NT2/D1 (cell line): ENCODE measurements around the gene SLC39A11.
"Not testable (repeated sequence)": the region's sequence is repeated elsewhere in the genome, so short reads cannot be mapped to it uniquely, and the experiment has no call there.

Experiments
- DNase-seq: peaks from one replicate; pipeline ENCODE4 v3.0.0-alpha.2; 2011; ENCODE audit warnings: low read depth, low spot score
- H3K27me3 ChIP-seq: 2 replicates; pipeline ENCODE4 v1.6.0; 2011; ENCODE audit warnings: mild to moderate bottlenecking; ENCODE audit not compliant: insufficient read length, insufficient read depth
- H3K36me3 ChIP-seq: 2 replicates; pipeline ENCODE4 v1.6.1; 2011; ENCODE audit warnings: mild to moderate bottlenecking, low read length, mixed read lengths; ENCODE audit not compliant: insufficient read depth, insufficient read length
- H3K4me1 ChIP-seq: 2 replicates; pipeline ENCODE4 v1.5.1; 2011; ENCODE audit not compliant: insufficient read depth, insufficient read length
- H3K4me3 ChIP-seq: 2 replicates; pipeline ENCODE4 v1.5.1; 2011; ENCODE audit warnings: low read depth; ENCODE audit not compliant: insufficient read length
- H3K9ac ChIP-seq: 2 replicates; pipeline ENCODE4 v1.6.0; 2011; ENCODE audit warnings: low read depth; ENCODE audit not compliant: insufficient read length
- H3K9me3 ChIP-seq: 2 replicates; pipeline ENCODE4 v1.5.1; 2011; ENCODE audit warnings: mild to moderate bottlenecking, low read length; ENCODE audit not compliant: insufficient read depth
- SUZ12 ChIP-seq: IDR thresholded peaks from 2 replicates; pipeline ENCODE4 v1.6.1; 2011; ENCODE audit not compliant: insufficient read length, insufficient read depth; ENCODE audit errors: extremely low read depth
- YY1 ChIP-seq: IDR thresholded peaks from 2 replicates; pipeline ENCODE4 v1.6.1; 2011; ENCODE audit not compliant: insufficient read length, insufficient read depth
- ZNF274 ChIP-seq: IDR thresholded peaks from 2 replicates; pipeline ENCODE4 v1.6.1; 2011; ENCODE audit warnings: mild to moderate bottlenecking, low read depth, low read length

The SLC39A11 gene

GRCh38 chr17:72648702-72649101 lies 443.8 kb downstream of the SLC39A11 start:
- H3K4me1 ChIP-seq, result no peaks in the 10 kb centered on the region
- H3K27me3 ChIP-seq, result no peaks in the 10 kb centered on the region
- DNase-seq, result no peak
- no peak overlapping the region for H3K4me3 ChIP-seq
- no peak overlapping the region for H3K9ac ChIP-seq
- H3K36me3 ChIP-seq, result no peaks in the 10 kb centered on the region
- no peak for TF ChIP-seq ZNF274
- no peak for TF ChIP-seq SUZ12
- TF ChIP-seq YY1, result no peak
- H3K9me3 ChIP-seq, result no peaks in the 10 kb centered on the region

DNA sequence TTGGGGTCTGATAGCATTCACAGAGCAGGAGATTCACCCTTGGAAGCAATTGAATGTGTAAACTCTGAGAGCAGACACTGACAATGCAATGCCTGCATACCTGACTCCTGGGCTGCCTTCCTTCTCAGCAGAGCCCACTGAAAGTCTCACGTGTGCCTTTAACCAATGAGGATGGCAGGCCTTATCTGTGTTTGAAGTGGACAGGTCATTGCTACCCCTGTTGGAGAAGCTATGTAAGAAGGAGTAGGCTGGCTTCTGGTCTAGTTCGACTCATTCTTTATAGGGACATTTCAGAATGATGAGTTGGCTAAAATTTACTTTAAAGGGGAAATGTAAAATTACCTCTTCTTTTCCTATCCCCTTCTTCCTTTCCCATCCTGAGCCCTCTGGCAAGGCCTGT lies 446.3 kb downstream of the SLC39A11 start:
- no peaks in the 10 kb centered on the region for H3K4me1 ChIP-seq
- H3K4me3 ChIP-seq, result no peak overlapping the region
- no peak for DNase-seq
- no peaks in the 10 kb centered on the region for H3K9me3 ChIP-seq
- TF ChIP-seq SUZ12, result no peak
- no peak for TF ChIP-seq YY1
- no peak for TF ChIP-seq ZNF274
- H3K27me3 ChIP-seq, result no peaks in the 10 kb centered on the region
- H3K9ac ChIP-seq, result no peak overlapping the region
- no peaks in the 10 kb centered on the region for H3K36me3 ChIP-seq

- peaks cover 3% of the 10 kb centered on the region for H3K4me1 ChIP-seq
- no peaks in the 10 kb centered on the region for H3K36me3 ChIP-seq
- no peaks in the 10 kb centered on the region for H3K27me3 ChIP-seq
- DNase-seq, result no peak
- TF ChIP-seq ZNF274 (no peak), YY1 (no peak), SUZ12 (no peak)
- no peaks in the 10 kb centered on the region for H3K9me3 ChIP-seq
- no peak overlapping the region for H3K9ac ChIP-seq
- H3K4me3 ChIP-seq, result no peak overlapping the region
Observed at GRCh38 chr17:72644492-72644891, 448.0 kb downstream of the SLC39A11 start.

GRCh38 chr17:72643575-72644216 lies 448.8 kb downstream of the SLC39A11 start:
- H3K9ac ChIP-seq, result no peak overlapping the region
- H3K4me1 ChIP-seq, result peaks cover 3% of the 10 kb centered on the region
- no peaks in the 10 kb centered on the region for H3K27me3 ChIP-seq
- no peaks in the 10 kb centered on the region for H3K36me3 ChIP-seq
- DNase-seq, result no peak
- TF ChIP-seq YY1 (no peak), ZNF274 (no peak), SUZ12 (no peak)
- H3K4me3 ChIP-seq, result no peak overlapping the region
- H3K9me3 ChIP-seq, result no peaks in the 10 kb centered on the region

- Histone ChIP-seq H3K4me1 (peaks cover 3% of the 10 kb centered on the region), H3K9ac (no peak overlapping the region), H3K9me3 (no peaks in the 10 kb centered on the region), H3K27me3 (no peaks in the 10 kb centered on the region), H3K36me3 (no peaks in the 10 kb centered on the region), H3K4me3 (no peak overlapping the region)
- no peak for DNase-seq
- TF ChIP-seq ZNF274, result no peak
- TF ChIP-seq SUZ12, result no peak
- TF ChIP-seq YY1, result no peak
Observed at GRCh38 chr17:72642720-72643119, 449.8 kb downstream of the SLC39A11 start.

- Histone ChIP-seq H3K36me3 (no peaks in the 10 kb centered on the region), H3K4me1 (peaks cover 3% of the 10 kb centered on the region), H3K4me3 (no peak overlapping the region), H3K27me3 (peaks cover 3% of the 10 kb centered on the region), H3K9me3 (no peaks in the 10 kb centered on the region), H3K9ac (no peak overlapping the region)
- TF ChIP-seq SUZ12 (no peak), ZNF274 (no peak), YY1 (no peak)
- DNase-seq, result no peak
Observed at GRCh38 chr17:72640415-72641165, 451.9 kb downstream of the SLC39A11 start.

- Histone ChIP-seq H3K9ac (peak overlapping the region; percentile 5), H3K4me1 (peaks cover 3% of the 10 kb centered on the region), H3K4me3 (no peak overlapping the region), H3K27me3 (peaks cover 3% of the 10 kb centered on the region), H3K36me3 (no peaks in the 10 kb centered on the region), H3K9me3 (no peaks in the 10 kb centered on the region)
- TF ChIP-seq SUZ12 (no peak), YY1 (no peak), ZNF274 (no peak)
- no peak for DNase-seq
Observed at GRCh38 chr17:72639711-72640110, 452.8 kb downstream of the SLC39A11 start.

DNA sequence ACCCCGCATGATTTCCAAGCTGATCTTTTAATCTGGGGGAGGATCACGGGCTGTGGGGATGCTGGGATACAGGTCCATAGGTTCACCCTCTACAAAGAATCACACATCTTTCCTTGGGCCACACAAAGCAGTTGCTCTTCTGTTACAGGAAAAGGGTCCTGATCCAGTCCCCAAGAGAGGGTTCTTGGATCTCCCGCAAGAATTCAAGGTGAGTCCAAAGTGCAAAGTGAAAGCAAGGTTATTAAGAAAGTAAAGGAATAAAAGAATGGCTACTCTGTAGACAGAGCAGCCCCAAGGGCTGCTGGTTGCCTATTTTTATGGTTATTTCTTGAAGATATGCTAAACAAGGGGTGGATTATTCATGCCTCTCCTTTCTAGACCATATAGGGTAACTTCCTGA lies 453.6 kb downstream of the SLC39A11 start:
- H3K4me3 ChIP-seq, H3K9ac ChIP-seq, DNase-seq, H3K4me1 ChIP-seq, H3K27me3 ChIP-seq, H3K36me3 ChIP-seq, H3K9me3 ChIP-seq: not testable (repeated sequence)
